ENCODE results near the gene DBP. TPM values are rescaled to one million over a fixed set of nuclear protein-coding genes. Genes with fewer than 3 reads are reported as not detected.

Gene DBP
- polyA plus RNA-seq, 1 experiment = 5.3 TPM

GRCh38 chr19:48617146-48617937 lies 19.8 kb downstream of the DBP start:
- no peak for TF ChIP-seq CTCF (IDR thresholded peaks at IDR 0.05; ENCODE audit: insufficient read depth, low read depth, low read length)
- Histone ChIP-seq H3K36me3 (ENCODE audit: control insufficient read depth, insufficient read depth, low read length) (peaks cover 26% of the 10 kb centered on the region), H3K4me3 (ENCODE audit: low read depth, low read length) (peak overlapping the region; percentile 94), H3K27me3 (ENCODE audit: control insufficient read depth, insufficient read depth, low read length) (no peaks in the 10 kb centered on the region)
- ChIA-PET CTCF (interaction anchor here (0.6 to 2.1 kb wide), 5 partner anchors 9 to 548 kb away, joined by 3 to 8 read pairs (median 4); no protein-coding TSS in a partner anchor), POLR2A (no interaction called here)
- DNase-seq (ENCODE audit: low read depth) = no peak

- TF ChIP-seq CTCF (IDR thresholded peaks at IDR 0.05; ENCODE audit: insufficient read depth, low read depth, low read length) = no peak
- CTCF ChIA-PET = interaction anchor here (0.6 to 2.1 kb wide), 5 partner anchors 8 to 548 kb away, joined by 3 to 8 read pairs (median 4); no protein-coding TSS in a partner anchor
- no peak for DNase-seq (ENCODE audit: low read depth)
These were observed 20.6 kb downstream of the DBP start for GRCh38 chr19:48616491-48617056.

GRCh38 chr19:48616041-48616436 lies 21.1 kb downstream of the DBP start:
- no peak for DNase-seq (ENCODE audit: low read depth)
- no peak for TF ChIP-seq CTCF (IDR thresholded peaks at IDR 0.05; ENCODE audit: insufficient read depth, low read depth, low read length)
- ChIA-PET CTCF (interaction anchor here (2.1 kb wide), 1 partner anchor 27 kb away, joined by 8 read pairs; no protein-coding TSS in a partner anchor), POLR2A (no interaction called here)
- H3K4me3 ChIP-seq (ENCODE audit: low read depth, low read length) = no peak overlapping the region
- H3K27me3 ChIP-seq (ENCODE audit: control insufficient read depth, insufficient read depth, low read length) = no peaks in the 10 kb centered on the region
- peaks cover 26% of the 10 kb centered on the region for H3K36me3 ChIP-seq (ENCODE audit: control insufficient read depth, insufficient read depth, low read length)

More at GRCh38 chr19:48616491-48617056, 20.6 kb downstream of the DBP start:
- H3K4me3 ChIP-seq (ENCODE audit: low read depth, low read length) = peak overlapping the region; percentile 14; the same call in 1 of the 2 replicates
- H3K36me3 ChIP-seq (ENCODE audit: control insufficient read depth, insufficient read depth, low read length) = peaks cover 26% of the 10 kb centered on the region
- no peaks in the 10 kb centered on the region for H3K27me3 ChIP-seq (ENCODE audit: control insufficient read depth, insufficient read depth, low read length)
- POLR2A ChIA-PET = no interaction called here

GRCh38 chr19:48615231-48616040 lies 21.7 kb downstream of the DBP start:
- CTCF ChIA-PET = interaction anchor here (2.1 kb wide), 1 partner anchor 26 kb away, joined by 8 read pairs; no protein-coding TSS in a partner anchor
- Histone ChIP-seq H3K4me3 (ENCODE audit: low read depth, low read length) (no peak overlapping the region), H3K27me3 (ENCODE audit: control insufficient read depth, insufficient read depth, low read length) (no peaks in the 10 kb centered on the region), H3K36me3 (ENCODE audit: control insufficient read depth, insufficient read depth, low read length) (peaks cover 26% of the 10 kb centered on the region)
- DNase-seq (ENCODE audit: low read depth) = no peak
- POLR2A ChIA-PET = no interaction called here
- no peak for TF ChIP-seq CTCF (IDR thresholded peaks at IDR 0.05; ENCODE audit: insufficient read depth, low read depth, low read length)
